NOMO-1 treated with dmso at 0.1 percent for 144 hours (cell line): ENCODE results near the gene SKI.

Experiments used
- DNase-seq: peaks from one replicate; lab custom pipeline; 2025; ENCODE audit not compliant: unreplicated experiment; lab: John Stamatoyannopoulos, UW

SKI gene

DNA sequence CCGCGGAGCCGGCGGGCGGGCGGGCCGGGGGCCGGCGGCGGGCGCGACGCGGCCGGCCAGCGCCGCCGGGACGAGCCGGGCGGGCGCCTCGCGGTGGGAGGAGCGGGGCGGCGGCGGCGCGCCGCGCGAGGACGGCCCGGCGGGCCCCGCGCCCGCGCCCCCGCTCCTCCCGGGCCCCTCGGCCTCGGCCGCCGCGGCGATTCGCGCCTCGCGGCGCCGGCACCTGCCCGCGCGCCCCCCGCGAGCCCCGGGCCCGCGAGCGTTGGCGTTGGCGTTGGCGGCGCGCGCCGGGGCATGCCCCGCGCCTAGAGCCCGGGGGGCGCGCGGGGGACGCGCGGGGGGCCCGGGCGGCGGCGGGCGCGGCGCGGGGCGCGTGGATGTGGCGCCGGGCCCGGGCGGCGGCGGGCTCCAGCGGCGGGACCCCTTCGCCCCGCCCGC is at the start of gene SKI:
Gene SKI (plus strand): TSS at position 163 of the 438 bp plus-strand sequence. CDS start 448 bp downstream, outside the sequence.
- no peak for DNase-seq

DNA sequence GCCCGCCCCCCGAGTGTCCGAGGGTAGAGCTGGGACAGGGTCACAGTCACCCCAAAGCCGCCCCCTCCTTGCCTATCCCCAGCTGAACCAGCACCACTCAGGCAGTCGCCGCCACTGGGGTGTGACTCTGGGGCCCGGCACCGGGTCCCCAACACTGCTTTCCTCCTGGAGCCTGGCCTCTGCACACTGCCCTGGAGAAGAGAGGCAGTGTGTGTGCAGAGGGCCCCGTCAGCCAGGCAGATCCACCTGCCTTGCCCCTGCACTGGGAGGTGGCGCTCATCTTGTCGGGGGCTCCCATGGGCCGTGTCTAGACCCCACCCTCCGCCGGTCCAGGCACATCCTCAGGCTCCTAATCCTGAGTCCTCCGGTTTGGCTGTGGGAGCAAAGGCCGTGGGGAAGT is 49.2 kb upstream of the SKI start:
- DNase-seq = no peak

DNA sequence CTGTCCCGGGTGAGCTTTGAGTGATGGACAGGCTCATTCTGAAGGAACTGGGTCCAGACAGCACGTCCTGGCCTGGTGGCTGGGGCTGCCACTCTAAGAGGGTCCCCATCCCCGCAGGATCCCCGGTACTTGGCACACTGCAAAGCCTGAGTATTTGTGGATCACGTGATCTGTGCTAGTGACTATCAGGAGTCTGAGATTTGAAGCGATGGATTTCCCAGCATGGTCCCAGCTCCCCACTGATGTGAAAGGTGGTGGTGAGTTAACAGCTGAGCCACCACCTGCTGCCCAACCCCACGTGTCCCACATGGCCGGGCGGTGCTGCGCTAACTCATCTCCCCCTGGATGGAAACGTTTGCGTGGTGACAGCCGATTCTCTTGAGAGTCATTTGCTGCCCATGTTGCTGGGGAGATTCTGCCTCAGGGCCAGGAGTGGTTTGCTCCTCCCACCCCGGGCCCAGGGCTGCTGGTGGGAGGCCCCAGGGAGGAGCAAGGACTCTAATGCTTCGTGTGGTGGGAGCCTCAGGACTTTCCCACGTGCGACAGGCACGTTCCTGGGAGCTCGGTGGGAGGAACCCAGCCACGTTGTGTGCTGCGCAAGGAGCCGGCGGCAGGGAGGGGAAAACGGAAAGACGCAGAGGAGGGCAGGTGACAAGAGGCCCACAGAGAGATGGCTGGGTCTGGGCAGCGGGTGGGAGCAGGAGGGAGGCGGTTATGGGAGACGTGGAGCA is 48.7 kb upstream of the SKI start:
- DNase-seq = no peak

DNA sequence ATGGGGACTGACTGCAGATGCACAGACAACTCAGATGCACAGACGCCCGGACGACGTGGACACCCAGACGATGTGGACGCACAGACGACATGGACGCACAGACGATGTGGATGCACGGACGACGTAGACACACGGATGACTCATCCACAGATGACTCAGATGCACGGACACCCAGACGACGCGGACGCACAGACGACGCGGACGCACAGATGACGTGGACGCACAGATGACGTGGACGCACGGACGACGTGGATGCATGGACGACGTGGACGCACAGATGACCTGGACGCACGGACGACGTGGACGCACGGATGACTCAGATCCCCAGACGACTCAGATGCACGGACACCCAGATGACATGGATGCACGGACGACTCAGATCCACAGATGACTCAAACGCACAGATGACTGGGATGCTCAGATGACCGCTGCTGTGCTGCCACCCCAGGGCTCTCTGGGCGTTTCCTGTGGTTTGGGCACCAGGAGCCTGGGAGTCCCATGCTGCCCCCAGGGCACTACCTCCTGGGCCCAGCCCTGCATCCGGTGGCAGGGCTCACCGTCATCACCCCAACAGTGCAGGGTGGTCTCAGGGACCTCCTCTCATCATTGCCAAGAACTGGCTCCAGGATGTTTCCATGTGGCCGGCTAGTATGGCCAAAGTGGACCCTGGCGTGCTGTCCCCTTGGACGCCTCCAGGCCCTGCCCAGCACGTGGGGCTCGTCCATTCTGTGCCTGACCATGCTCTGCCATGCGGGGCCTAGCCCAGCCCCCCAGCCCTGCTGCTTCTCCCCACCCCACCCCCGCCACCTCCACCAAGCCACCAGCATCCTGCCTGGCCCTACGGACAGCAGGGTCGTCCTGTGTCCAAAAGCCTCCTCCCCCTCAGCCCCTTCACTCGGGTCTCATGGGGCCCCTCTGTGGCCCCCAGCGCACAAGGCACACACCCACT is 47.5 kb upstream of the SKI start:
- DNase-seq = no peak

DNA sequence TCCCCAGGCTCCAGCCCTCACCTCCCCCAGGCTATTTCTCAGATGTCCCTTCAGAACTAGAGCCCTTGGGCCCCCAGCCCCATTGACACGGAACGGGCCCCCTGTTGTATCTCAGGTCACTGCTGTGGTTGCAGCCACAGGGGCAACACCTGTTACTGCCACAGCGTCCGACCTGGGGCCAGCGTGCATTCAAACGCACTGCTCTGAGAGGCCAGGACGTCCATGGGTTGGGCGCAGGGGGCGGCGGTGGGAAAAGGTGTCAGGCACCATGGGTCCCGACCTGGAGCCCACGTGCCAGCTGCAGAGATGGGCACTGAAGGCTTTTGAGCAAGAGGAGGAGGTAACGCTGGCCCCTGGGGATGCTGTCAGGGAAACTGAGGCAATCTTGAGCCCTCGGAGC is 46.8 kb upstream of the SKI start:
- DNase-seq = no peak

DNA sequence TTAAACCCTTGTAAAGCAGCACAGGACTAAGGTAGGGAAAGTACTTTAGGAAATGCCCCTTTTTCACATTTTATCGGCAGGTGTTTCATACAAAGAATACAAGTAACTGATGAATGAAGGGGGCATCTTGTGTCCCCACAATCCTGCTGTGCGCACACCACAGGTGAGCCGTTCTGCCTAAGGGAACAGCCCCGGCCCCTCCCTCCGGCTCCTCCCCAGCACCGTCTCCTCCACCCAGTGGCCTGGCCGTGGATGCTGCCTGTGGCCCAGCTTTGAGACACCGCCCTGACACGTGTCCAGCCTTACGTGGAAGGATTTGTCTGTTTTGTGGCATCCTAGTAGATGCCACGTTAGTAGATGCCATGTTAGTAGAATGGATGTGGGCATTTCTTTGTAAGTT is 46.4 kb upstream of the SKI start:
- DNase-seq = no peak

DNA sequence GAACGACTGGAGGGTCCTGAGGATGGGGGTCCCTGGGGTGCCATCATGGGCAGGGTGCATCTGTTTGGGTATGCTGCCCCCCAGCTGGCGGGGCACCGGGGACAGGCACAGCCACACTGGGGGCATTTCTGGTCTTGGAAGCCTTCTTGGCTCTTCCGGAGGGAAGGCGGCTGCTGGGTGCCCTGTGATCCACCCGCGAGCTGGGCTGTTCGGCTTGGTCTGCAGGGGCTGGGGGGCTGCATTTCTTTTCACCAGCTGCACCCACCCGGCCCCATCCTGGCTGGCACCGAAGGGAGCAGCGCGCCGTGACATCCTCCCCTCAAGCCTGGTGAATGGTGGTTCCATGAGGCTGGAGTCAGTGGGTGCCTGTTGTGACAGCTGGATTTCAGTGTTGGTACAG is 45.7 kb upstream of the SKI start:
- DNase-seq = no peak

DNA sequence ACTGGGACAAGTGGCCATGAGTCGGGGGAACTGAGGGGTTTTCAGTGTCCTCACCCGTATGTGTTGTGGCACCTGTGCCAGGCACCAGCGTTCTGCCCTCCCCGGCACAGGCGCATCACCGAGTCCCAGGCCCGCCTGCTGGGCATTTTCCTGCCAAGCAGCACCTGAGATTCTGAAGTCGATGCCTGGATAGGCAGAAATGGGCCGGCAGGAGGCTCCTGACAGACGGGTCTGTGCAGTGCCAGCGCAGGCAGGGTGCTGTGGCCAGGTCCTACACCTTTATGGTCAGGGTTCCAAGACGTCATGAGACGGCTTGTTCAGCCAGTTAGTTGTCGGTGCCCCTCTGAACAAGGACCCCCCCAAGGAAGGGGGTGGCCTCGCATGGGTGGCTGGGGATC is 44.2 kb upstream of the SKI start:
- no peak for DNase-seq

DNA sequence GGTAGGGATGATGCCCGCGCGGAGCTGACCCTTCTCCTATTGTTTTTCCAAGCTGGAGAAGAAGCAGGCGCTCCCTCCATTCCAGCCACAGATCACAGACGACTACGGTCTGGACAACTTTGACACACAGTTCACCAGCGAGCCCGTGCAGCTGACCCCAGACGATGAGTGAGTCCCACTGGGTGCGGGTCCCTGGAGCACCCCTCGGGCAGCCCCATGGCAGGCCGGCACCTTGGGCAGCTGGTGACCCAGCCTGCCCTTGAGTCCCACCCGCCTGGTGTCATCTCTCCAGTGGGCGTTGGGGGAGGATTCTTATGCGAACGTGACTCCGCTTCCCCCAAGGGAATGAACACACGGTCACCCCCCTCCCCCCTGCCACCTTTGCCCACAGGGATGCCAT is 43.6 kb upstream of the SKI start:
- DNase-seq = no peak

DNA sequence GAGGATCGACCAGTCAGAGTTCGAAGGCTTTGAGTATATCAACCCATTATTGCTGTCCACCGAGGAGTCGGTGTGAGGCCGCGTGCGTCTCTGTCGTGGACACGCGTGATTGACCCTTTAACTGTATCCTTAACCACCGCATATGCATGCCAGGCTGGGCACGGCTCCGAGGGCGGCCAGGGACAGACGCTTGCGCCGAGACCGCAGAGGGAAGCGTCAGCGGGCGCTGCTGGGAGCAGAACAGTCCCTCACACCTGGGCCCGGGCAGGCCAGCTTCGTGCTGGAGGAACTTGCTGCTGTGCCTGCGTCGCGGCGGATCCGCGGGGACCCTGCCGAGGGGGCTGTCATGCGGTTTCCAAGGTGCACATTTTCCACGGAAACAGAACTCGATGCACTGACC is 43.2 kb upstream of the SKI start:
- DNase-seq = no peak

DNA sequence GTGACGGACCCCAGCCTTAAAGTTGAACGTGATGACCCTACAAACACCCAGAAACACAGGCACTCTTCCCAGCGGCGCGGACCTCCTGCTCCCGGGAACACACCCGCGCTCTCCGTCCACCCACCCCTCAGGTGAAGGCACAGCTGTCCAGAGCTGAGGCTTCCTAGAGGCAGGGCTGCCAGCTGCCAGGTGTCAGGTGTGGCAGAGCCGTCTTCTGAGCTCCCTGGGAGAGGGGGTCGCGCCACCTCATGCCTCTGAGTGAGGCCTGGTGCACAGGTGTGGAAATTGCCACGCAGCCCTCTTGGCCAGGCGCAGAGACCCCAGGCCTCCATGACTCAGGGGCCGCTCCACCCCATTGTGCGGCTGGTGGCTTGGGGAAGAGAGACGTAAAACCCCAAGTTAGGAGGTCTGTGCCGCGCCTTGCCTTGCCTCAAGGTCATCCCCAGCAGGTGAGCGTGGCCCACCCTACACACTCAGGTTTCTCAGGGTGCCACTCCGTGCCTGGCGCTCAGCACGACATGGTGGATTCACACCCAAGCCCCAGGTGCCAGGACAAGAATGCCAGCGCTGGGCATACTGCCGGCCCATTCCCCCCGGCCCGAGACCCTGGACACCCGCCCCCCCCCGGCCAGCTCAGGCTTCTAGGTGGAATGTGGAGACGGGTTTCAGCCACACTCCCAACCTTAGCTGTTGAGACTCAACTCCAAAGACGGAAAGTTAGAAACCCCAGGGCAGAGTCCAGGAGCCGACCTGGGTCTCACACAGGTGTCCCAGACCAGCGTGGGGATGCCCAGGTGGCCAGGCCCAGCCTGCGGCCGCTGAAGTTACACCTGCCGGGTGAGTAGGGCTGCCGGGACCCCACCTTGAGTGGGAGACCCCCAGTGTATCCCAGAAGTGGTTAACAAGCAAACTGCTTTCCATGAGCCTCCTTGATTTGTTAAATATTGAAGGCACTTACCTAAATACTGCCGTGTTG is 42.0 kb upstream of the SKI start:
- no peak for DNase-seq

DNA sequence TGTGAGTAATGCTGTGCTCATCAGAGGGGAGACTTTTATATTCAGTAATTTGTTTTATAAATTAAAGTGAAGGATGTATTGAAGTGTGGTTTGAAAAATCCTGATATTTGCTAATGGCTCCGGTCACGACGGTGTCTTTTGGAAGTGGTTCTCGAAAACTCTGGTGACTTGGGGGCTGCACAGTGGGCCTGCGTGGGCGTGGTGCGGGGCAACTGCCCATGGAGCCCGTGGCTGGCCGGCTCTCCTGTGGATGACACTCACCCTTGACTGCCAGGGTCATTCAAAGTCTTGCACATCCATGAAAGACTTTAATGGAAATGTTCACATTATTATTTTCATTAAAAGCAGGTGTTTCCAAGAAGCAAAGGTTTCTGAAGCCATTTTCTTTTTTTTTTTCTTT is 41.2 kb upstream of the SKI start:
- DNase-seq = no peak

DNA sequence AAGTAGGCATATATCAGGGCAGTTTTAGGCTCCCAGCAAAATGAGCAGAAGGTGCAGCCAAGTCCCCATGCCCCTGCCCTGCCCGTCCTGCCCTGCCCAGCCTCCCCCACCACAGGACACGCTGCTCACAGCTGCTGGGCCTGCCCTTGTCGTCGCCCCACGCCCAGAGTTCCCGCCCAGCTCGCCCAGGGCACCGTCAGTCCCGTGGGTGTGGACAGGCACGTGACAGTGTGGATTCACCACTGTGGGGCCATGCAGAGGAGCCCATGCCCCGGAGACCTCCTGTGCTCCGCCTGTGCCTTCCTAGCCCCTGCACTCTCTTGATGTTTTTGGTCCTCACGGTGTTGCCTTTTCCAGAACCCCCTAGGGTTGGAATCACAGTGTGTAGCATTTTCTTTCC is 40.5 kb upstream of the SKI start:
- no peak for DNase-seq

DNA sequence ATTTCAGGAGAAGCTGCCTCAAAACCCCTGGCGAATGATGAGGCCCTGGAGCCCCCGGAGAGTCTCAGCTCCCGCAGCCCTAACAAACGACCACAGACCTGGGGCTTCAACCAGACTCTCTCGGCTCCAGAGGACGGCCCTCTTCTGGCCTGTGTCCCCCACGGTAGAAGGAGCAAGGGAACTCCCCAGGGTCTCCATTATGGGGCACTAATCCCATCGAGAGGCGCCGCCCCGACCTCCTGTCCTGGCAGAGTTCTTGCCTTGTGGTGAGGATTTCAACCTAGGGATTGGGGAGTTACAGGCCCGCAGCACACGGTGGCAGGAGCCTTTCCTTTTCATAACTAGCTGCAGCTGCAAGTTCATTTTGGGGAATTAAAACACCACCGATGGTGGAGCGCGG is 39.8 kb upstream of the SKI start:
- DNase-seq = no peak

DNA sequence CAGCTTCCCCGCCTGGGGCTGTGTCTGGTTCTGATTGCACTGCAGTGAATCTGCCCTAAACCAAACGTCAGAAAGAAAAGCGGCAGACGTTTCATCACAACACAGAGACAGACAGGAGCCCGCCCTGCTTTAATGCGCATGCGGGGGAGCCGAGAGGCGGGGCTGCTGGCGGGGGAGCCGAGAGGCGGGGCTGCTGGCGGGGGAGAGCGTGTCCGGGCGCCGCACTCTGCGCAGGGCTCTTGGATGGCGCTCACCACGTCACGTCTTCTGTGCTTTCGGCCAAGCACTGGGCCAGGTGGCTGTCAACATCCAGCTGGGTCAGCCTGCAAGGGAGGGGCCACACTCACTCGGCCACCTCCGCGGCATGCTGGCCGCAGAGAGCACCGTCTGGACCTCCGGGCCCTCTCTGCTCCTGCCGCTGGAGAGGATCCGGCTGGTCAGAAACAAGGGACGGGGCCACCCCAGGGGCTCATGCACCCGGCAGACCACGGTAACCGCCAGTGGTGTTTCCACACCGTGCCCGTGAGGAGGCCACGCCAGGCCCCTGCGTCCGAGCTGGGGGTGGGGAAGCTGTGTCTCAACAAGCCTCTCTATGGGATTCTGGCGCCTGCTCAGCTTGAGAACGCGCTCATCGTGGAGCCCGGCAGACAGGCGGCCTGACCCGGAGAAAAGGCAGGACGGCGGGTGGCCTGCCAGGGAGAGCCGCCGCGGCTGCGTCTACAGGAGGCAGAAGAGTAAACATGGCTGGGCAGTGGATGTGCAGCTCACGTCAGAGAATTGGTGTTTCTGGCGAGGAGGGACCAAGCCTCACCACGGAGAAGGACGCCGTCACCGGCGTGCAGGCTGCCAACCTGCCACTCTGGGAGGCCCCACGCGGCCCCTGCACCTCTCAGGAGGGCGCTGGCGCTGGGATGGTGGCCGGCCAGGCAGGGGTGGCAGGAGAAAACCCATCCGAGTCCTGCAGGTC is 38.4 kb upstream of the SKI start:
- peak; percentile 68 for DNase-seq

DNA sequence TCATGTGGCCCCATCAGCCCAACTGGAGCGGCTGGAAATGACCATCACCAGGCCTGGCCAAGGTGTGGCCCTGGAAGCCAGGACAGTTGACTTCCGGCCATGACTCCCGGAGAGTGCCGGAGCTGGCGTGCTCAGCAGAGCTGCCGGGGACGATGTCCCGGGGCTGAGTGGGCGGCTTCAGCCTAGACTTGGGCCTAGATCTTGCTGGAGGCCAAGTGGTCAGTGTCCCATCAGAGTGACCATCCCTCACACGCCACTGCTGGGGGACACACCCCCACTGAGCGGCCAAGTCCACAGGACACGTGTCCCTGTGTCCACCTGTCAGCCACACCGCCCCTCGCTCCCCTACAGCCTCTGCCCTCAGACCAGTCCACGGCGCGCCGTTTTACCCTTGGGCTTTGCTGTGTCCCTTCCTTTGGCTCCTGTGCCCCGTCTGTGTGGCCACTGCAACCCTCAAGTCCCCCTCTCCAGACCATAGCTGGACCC is 37.6 kb upstream of the SKI start:
- DNase-seq = no peak

DNA sequence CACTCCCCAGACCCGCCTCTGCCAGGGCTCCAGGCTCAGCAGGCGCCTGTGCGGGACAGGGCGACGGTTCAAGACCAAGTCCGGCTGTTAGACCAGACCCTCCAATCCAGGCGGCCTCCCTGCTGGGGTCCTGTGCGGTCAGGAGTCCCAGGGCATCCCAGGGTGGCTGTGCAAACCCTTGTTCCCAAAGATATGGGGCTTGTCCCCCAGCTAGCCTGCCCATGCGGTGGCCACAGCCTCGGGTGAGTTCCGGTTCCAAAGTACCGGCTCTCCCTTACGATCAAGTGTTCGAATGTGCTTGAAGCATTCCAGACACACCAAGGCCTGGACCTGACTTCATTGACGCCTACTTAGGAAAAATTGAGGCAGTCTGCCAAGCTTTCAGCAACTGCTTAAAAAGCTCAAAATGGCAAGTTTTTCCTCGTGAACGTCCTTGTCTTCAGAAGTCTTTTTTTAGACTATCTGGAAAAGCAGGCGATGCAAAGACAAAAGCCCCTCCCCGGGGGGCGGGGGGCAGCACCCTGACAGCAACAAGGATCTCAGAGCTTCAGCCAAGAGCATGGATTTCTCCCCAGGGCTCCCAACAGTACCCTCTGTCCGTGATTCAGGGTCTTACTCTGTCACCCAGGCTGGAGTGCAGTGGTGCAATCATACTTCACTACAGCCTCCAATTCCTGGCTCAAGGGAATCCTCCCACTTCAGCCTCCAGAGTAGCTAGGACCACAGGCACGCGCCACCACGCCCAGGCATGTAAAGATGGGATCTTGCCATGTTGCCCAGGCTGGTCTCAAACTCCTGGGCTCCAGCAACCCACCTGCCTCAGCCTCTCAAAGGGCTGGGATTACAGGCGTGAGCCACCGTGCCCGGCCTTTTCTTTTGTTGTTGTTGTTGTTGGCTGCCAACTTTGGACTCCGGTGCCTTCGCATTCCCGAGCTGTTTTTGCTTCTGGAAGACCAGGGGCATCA is 35.8 kb upstream of the SKI start:
- DNase-seq = no peak

DNA sequence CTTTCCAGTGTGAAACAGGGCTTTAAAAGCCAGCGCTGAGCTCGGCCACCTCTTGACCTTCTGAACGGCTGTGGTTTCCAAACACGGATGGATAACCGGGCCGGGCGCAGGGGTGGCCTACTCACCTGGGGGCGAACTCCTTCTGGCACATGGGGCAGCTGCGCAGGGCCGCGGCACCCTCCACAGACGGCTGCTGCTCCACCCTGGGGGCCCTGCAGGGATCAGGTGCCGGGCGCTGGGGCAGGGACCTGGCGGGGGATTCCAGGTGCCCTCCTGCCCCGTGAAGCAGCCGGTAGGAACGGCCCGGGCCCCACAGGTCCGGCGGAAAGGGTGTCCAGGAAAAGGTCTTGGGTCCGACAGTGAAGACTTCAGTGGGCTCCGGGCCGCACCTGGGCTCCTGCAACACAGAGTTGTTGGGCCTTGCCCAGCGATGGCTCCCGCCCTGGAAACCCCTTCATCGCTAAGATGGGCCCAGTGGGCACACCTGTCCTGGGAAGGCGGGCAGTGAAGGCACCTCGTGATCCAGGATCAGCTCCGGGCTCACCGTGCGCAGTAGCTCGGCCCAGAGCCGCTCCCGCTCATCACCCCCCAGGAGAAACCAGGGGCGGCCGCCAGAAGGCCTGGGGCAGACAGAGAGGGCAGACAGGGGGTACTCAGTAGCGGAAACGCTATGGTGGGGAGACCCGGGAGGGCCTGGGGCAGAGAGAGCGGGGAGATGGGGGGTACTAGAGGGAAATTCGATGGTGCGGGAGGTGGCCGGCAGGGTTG is 34.4 kb upstream of the SKI start:
- DNase-seq = no peak
